GM19455 (cell line): Measurements from ENCODE around the gene KRTAP20-3.

Source experiments
- ATAC-seq: cut with Tn5 transposase; IDR thresholded peaks from one replicate; pipeline ENCODE4 v1.9.1; 2021; ENCODE audit not compliant: unreplicated experiment

The KRTAP20-3 gene

GRCh38 chr21:30680586-30680985, 37.9 kb downstream of the KRTAP20-3 start:
- ATAC-seq = no peak

GRCh38 chr21:30684506-30684905, 41.8 kb downstream of the KRTAP20-3 start:
- no peak for ATAC-seq

GRCh38 chr21:30689822-30690221, 47.2 kb downstream of the KRTAP20-3 start:
- ATAC-seq = no peak
